ENCODE data around the gene GLCCI1.
A peak's percentile ranks its signal among the peaks of the same experiment; 100 is the strongest.

GLCCI1 gene

DNA sequence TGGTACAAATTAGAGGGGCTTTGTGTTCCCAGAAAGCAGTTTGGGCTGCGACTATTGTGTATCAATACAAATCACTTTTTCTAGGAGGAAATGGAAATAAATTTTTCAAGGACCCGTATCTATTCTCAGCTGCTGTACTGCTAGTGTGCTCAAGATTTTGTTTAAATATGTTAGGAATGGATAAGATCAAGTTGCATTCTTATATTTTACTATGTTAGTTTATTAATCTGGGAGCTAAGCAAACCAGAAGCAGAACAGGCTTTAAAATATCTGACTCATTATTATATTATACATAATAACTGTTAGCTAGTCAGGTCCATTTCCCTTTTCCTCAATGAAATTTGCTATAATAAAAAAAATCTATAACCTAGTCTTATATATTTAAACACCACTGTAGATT, 11.1 kb upstream of the GLCCI1 start:
- intact Hi-C loops (cut with DNase I): no loop called here
- no peak for DNase-seq

DNA sequence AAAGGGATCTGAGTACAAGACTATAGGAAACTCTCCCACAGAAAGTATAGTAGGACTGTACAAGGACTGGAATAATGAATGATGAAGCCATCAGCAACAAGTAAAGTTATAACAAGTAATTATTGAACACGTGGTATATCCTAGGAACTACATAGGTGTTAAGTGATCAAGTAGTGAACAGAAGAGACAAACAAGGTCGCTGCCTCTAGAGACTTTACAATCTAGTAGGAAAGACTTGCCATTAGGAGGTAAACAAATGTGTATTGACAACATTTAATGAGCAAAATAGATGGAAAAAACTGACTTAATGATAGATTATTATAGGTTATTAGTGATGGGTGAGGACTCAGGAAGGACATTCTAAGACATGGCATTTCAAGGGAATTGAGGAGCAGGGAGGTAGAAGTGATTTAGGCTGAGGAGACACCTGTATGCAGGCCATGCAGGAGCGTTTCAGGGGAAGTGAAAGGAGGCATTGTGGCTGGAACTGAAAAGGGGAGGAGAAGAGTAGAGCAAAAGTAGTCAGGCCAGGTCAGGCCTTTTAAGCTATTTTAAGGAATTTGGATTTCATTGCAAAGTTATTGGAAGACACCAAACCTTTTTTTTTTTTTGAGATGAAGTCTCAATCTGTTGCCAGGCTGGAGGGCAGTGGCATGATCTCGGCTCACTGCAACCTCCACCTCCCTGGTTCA, 8.5 kb upstream of the GLCCI1 start:
- intact Hi-C loops (cut with DNase I): no loop called here
- DNase-seq: no peak

DNA sequence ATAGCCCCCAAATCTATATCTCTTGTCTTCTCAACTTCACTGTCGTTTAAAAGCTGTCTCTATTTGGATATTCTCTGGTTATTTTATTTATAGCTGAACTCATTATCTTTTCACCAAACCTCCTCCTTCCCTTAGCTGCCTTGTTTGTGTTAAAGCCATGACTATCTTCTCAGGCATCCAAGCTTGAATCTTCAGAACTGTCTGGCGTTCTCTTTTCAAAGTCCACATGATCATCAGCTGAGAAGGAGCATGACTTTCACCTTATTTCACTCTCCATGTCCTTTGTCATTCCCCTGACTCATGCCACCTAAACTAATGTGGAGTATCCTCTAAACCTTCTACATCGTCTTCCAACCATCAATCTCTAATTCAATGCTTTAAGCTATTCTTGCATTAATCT, 5.7 kb upstream of the GLCCI1 start:
- intact Hi-C loops (cut with DNase I): no loop called here
- no peak for DNase-seq

DNA sequence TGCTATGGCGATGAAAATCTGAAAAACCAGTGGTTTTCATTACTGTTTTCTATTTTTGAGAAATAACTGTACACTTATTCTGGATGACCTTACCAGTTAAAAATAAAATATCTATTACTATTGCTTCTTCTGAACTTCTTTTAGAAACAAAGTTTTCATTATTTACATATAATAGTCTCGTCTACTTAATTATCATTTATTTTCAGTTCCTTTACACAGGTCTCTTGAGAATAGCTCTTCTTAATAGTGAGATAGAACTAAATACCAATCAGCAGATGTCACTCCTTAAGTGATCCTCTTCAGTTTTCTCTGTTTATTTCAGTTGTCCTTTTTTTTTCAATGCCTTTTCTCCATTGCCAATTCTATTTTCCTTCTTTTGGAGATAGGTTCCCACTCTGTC, 4.3 kb upstream of the GLCCI1 start:
- intact Hi-C loops (cut with DNase I): no loop called here
- no peak for DNase-seq

DNA sequence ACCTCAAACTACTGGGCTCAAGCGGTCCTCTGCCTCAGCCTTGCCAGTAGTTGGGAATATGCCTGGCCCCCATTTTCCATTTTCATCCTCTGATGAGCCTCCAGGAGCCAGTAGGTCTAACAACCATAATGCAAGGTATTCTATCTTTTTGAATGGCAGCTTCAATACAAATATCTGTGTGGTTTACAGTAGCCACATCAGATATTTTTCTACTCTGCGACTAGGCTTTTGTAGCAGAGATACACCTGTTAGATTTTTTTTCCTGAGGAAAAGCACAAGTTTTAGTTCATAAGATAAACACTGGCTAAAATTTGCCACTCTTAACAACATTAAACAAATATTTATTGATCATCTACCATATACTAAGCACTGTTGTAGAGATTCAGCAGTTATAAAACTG, 3.9 kb upstream of the GLCCI1 start:
- intact Hi-C loops (cut with DNase I): no loop called here
- DNase-seq: no peak

DNA sequence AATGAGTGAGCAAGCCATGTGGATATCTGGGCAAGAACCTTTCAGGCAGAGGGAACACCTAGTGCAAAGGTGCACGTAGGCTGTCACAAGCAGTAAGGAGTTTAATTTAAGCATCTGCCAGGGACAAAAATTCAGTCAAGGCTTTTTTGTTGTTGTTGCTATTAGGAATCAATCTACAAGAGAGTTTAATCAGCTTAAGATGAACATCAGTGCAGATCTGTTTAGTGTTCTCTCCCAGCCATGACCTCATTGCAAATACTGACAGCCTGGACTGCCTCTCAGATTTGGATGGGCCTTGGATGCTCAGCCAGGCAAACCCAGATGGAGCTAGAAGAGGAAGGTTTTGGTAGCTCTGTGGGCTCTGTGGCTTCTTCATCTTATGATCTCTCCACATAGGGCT, 3.3 kb upstream of the GLCCI1 start:
- no peak for DNase-seq
- intact Hi-C loops (cut with DNase I): no loop called here

DNA sequence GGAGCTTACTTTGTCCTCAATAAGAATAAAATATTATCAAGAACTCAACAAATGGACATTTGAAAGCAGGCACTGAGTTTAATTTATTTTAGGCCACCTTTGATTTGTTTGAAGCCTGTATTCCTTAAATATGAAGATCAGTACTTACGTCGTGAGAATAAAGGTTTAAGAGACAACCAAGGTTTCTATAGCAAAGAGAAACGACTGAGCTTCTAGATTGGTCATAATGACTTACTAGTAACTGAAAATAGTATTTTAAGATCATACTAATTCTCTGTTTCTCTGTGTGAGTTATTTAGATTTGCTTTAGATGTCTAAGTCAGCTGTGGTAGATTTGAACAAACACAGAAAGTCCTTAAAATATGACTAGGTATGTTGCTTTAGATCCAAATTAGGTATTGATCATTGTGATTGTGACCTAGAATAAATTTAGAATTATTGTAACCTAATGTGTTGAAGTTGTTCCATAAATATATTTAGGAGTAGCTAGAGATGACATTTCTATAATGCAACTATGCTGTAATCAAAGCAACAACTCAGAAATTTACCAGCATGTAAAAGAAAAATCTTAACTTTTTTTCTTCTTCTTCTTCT, 2.4 kb upstream of the GLCCI1 start:
- DNase-seq: no peak
- intact Hi-C loops (cut with DNase I): no loop called here

DNA sequence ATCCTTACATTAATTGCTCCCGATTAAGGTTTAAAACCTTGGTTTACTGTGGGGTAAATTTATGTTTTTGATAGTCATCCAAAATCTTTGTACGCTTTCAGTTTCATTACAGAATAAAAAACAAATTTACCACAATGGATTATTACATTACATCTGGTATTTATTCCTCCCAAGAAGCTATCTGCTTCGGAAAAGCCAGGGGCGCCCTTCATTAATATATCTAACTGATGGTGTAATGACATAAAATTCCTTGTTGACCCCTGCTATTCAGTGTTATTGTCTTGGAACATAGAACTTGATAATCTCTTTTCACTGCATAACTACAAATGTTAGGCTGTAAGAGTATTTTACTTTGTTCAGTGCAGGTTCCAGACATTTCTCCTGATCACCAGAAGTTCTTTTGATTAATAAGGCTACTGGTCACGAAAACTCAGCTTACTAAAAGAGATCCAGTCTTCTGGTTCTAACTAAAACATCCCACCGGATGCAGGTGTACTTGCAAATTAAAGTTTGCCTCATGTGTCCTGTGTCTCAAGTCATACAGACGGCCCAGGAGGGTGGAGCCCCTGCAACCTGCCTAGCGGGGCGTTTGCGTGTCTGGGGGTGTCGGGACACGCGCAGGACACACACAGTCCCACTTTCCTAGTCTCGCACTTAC, 581 bp upstream of the GLCCI1 start:
- intact Hi-C loops (cut with DNase I): no loop called here
- no peak for DNase-seq

DNA sequence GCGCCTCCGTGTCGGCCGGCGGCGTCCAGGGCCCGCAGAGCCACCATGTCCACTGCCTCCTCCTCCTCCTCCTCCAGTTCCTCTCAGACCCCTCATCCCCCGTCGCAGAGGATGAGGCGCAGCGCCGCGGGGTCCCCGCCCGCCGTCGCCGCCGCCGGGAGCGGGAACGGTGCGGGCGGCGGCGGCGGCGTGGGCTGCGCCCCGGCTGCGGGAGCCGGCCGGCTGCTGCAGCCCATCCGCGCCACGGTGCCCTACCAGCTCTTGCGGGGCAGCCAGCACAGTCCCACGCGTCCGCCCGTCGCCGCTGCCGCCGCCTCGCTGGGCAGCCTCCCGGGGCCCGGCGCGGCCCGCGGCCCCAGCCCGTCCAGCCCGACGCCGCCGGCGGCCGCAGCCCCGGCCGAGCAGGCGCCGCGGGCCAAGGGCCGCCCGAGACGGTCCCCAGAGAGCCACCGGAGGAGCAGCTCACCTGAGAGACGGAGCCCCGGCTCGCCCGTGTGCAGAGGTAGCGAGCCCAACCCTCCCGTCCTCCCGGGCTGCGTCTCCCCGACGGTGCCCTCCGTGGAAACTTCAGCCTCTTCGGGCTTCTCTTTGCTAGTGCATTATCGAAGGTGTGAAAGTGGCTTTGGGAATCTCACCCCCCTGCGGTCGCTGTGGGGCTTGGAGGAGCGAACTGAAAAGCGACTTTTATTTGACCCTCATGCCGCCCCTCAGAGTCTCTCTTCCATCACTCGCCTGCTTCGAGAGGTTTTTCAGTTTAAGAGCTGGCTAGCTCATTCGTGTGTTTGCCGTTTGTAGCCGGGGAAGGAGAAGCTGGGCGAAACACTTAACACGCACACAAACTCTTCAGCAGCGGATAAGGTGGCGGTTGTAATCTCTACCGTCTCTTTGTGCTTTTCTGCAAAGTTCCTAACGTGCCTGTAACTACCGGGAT, 975 bp downstream of the GLCCI1 start:
- DNase-seq: peak in 41 of 42 donors; percentile 23 to 69 (median 46)
- intact Hi-C loops (cut with DNase I): no loop called here

DNA sequence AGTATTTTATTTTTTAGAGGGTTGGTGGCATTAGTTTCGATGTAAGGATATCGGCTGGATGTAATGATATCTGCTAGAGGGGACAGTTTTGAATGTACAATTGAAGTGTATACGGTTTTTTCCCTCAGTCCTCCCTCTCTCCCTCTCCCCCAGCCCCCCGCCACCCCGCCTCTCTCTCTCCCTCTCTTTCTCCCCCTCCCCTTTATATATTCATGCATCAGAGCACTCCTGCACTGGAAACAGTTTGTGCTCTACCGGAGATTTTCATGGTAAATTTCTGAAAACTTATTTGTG, 1.6 kb downstream of the GLCCI1 start:
- intact Hi-C loops (cut with DNase I): no loop called here
- DNase-seq: peak in 3 of 42 donors; percentile 5 to 16 (median 12)

DNA sequence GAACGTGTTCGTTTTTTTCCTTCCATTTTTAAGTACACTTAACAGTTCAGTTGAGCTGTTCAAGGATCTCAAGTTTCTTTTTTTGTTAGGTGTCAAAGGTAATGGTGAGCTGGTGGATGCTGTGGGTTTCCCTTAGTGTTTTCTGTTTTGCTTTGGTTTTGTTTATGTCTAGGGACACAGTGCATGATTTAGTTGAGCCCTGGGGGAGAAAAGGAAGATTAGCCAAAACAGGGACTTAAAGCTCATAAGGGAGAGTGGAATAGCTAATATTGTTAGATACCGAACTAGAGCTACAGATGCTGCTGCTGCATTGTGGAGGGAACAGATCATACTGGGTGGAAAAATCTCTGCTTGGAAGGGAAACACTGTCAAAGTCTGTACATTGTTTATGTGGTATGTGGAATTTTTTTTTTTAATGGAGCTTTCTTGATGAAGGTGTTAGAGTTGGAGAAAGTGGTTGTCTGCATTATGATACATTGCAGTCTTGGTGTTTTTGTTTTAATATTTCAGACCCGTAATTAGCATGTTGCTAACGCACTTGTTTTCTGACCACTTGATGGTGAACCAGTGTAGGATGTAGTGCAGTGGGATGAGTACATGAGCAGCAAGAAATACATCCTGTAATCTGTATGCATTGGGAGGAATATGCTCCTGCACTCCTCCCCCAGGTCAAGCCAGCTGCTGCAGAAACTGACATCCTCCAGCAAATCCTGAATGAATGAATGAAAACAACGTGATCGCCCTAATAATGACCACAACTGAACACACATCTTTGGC, 2.1 kb downstream of the GLCCI1 start:
- peak in 22 of 42 donors; percentile 7 to 58 (median 31) for DNase-seq
- intact Hi-C loops (cut with DNase I): no loop called here

DNA sequence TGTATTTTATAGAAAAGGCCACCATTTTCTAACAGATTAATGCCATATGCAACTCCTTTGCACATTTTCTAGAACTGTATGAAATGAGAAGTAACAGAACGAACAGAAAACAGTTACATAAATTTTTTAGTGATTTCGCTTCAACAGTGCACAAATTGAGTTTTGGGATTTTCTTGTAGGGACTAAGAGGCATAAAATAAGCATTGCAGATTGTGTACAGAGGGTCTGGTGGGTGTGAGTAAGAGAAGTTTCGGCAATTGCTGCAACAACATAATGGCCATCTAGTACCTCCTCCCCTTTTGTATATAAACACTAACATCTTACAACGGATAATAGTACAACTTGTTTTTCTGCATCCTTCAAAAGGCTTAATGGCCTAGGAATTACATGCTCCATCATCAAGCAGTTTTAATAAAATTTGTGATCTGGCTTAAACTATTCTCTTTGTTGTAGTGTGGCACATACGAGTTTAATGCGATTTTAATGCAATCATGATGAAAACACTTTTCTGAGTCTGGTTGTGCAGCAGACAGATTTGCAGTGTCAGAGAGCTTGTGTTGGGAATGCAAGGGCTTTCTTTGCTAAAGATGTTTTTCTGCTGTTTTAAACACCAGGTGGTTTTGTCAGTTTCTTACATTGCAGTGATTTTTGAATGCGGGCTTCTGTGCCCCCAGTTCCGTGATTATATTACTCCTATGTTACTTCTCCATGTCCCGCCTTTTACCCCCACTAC, 2.9 kb downstream of the GLCCI1 start:
- intact Hi-C loops (cut with DNase I): no loop called here
- peak in 1 of 42 donors; percentile 10 for DNase-seq

DNA sequence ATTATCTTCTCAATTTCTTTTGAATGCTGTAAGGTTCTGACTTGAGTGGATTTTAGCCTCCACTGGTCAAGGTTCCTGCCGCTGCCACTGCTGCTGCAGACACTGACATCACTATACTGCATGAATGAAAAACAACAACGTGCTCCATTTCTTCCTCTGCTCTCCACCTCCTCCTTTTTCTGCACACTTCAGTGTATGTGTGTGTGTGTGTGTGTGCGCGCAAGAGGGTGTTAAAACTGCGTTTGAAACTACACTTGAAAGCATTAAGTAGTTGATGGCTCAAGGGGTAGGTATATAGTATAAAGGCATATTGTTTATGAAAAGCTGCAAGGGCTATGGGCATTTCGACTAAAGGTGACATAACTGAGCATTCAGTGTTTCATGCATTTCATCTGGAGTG, 3.5 kb downstream of the GLCCI1 start:
- intact Hi-C loops (cut with DNase I): no loop called here
- DNase-seq: peak in 31 of 42 donors; percentile 4 to 58 (median 30)

DNA sequence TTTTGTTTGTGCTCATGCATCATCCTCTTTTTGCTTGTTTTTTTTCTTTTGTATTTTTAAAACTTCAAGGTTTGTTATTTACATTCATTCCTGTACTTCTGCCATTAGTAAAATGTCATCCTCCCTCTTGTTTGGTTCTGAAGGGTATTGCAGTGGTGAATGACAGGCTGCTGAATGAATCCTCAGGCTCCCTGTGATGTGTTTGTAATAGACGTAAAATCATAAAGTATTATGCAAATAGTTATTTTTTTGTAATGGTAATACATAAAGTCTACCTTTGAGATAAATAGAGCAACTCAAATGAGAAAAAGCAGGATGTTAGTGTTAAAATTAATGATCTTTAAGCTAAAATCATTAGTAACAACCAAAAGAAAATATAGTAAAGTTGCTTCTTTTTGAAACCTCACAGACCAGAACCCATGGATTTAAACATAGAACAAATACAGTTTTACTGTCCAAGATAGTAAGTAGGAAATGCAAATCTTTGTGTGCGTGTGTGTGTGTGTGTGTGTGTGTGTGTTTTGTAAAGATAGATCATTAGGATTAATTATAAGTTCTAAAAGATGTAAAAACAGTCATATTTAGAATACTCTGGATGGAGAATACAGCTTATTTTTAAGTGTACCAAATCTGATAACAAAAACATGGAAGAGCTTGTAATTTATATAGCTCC, 4.5 kb downstream of the GLCCI1 start:
- intact Hi-C loops (cut with DNase I): no loop called here
- DNase-seq: no peak

DNA sequence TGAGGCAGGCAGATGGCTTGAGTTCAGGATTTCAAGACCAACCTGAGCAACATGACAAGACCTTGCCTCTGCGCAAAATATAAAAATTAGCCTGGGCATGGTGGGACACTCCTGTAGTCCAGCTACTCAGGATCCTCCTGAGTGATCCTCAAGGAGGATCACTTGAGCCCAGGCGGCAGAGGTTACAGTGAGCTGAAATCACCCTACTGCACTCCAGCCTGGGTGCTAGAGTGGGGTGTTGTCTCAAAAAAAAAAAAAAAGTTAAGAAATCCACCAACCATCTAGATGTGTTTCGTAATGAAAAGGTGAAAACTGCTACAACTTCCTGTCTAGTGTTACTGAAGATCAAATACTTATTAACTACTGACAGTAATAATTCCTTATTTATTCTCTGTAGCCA, 8.1 kb downstream of the GLCCI1 start:
- intact Hi-C loops (cut with DNase I): no loop called here
- no peak for DNase-seq

DNA sequence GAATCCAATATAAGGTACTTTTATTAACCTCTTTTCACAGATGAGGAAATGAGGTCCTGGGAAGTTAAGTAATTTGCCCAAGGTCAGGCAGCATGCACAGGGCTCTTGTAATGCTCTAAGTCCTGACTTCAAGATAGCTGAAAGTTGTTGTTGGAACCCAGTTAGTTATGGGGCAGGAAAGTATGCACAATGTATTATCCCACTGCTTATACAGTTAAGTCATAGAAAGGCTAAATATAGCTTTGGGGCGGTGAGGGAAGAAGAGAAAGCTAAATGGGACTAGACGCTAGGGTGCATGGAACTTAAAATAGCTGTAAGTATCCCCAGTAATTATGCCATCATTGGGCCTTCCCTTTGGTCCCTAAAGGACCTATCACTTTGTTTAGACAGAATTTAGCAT, 9.2 kb downstream of the GLCCI1 start:
- intact Hi-C loops (cut with DNase I): no loop called here
- no peak for DNase-seq

DNA sequence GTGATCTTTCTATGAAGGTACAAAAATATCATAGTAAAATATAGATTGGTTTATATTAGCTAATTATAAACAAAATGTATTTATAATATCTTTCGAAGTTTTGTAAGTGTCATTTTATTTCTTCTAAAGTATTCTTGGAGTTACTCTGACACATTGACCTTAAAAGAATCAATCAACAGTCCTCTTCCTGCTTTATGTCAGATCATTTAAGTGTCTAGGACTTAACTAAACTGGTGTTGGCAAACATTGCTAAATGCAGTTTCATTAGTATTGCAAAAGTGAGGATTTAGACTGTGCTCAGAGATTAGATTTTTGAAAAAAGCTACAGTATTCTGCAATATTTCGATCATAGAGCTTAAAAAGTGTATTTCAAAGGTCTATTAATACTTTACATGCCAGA, 10.3 kb downstream of the GLCCI1 start:
- no peak for DNase-seq
- intact Hi-C loops (cut with DNase I): no loop called here

DNA sequence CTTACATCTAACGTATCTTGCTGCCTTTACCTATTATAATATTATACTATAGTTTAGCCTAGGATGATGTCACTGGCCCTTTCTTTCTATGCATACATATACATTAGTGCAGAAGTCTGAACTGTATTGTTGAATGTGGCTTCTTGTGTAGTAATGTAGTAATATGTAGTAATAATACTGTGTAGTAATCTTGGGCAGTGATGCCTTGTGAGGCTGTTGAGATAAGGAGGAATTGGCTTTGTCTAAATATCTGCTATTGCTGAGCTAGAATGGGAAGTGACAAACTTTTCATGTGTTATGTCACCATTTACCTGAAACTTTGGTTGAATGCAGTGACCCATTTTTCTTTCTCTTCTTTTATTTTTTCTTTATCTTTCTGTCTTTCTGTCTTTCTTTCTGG, 11.0 kb downstream of the GLCCI1 start:
- intact Hi-C loops (cut with DNase I): no loop called here
- no peak for DNase-seq

All from head of caudate nucleus (tissue), 42 donors.